PC-3 (cell line): Measurements from ENCODE around the gene ELANE. TPM values are rescaled to one million over a fixed set of nuclear protein-coding genes. Genes with fewer than 3 reads are reported as not detected.
"Not testable (repeated sequence)": the region's sequence is repeated elsewhere in the genome, so short reads cannot be mapped to it uniquely, and the experiment has no call there.

Source experiments
- ATAC-seq: fragments of 200-7000 bp; cut with Tn5 transposase; 2 replicates; pipeline ENCODE4 v1.9.1; 2020; ENCODE audit warnings: mild to moderate bottlenecking, moderate library complexity
- BruUV-seq: library from RNA; stranded (reverse); fragments of 400-500 nt; replicated peaks from 2 replicates; lab custom pipeline; 2021; lab: Mats Ljungman, UMichigan
- CTCF ChIA-PET: fragments of 300-600 bp; sonication (Branson Sonifier 250); formaldehyde crosslinking; loops from one replicate; lab custom pipeline; 2022; ENCODE audit warnings: antibody characterized with exemption; lab: Charles Lee
- POLR2A ChIA-PET: fragments of 300-600 bp; sonication (Branson Sonifier 250); formaldehyde crosslinking; loops from one replicate; lab custom pipeline; 2022; ENCODE audit warnings: antibody characterized with exemption; ENCODE audit not compliant: unreplicated experiment; lab: Charles Lee
- DNase-seq: peaks from one replicate; pipeline ENCODE4 v3.0.0-alpha.2; 2015
- H2AFZ ChIP-seq: fragments of 300-600 bp; sonication (generic); 2 replicates; pipeline ENCODE4 v1.6.0; 2016; ENCODE audit warnings: antibody characterized with exemption, low read length
- H3F3A ChIP-seq: fragments of 300-600 bp; sonication (generic); one replicate; pipeline ENCODE4 v1.6.0; 2017; ENCODE audit warnings: antibody characterized with exemption, low read length, control low read depth, mild to moderate bottlenecking; ENCODE audit not compliant: unreplicated experiment
- H3K27ac ChIP-seq: fragments of 300-600 bp; sonication (generic); 2 replicates; pipeline ENCODE4 v1.5.1; 2016; ENCODE audit warnings: mild to moderate bottlenecking, low read length
- H3K27me3 ChIP-seq: fragments of 300-600 bp; sonication (generic); 2 replicates; pipeline ENCODE4 v1.6.1; 2016; ENCODE audit warnings: low read length, mixed read lengths
- H3K36me3 ChIP-seq: fragments of 300-600 bp; sonication (generic); 2 replicates; pipeline ENCODE4 v1.6.1; 2016; ENCODE audit warnings: low read depth, mixed run types, low read length, mixed read lengths
- H3K4me1 ChIP-seq: fragments of 300-600 bp; sonication (generic); 2 replicates; pipeline ENCODE4 v1.5.1; 2016; ENCODE audit warnings: low read length; ENCODE audit not compliant: insufficient read depth
- H3K4me2 ChIP-seq: fragments of 300-600 bp; sonication (generic); 2 replicates; pipeline ENCODE4 v1.6.0; 2016; ENCODE audit warnings: low read length
- H3K4me3 ChIP-seq: fragments of 300-600 bp; sonication (generic); 2 replicates; pipeline ENCODE4 v1.5.1; 2016; ENCODE audit warnings: mild to moderate bottlenecking, low read length, mixed read lengths
- H3K79me2 ChIP-seq: fragments of 300-600 bp; sonication (generic); 2 replicates; pipeline ENCODE4 v1.6.1; 2017; ENCODE audit warnings: low read length, mixed read lengths
- H3K9ac ChIP-seq: fragments of 300-600 bp; sonication (generic); 2 replicates; pipeline ENCODE4 v1.6.0; 2016; ENCODE audit warnings: mild to moderate bottlenecking, low read length
- H3K9me2 ChIP-seq: fragments of 300-600 bp; sonication (generic); replicated peaks from 2 replicates; pipeline ENCODE4 v1.6.1; 2016; ENCODE audit warnings: mixed run types, low read length, mixed read lengths
- H3K9me3 ChIP-seq: fragments of 300-600 bp; sonication (generic); 2 replicates; pipeline ENCODE4 v1.6.1; 2016; ENCODE audit warnings: low read length, mixed read lengths
- H4K20me1 ChIP-seq: fragments of 300-600 bp; sonication (generic); 2 replicates; pipeline ENCODE4 v1.6.1; 2016; ENCODE audit warnings: low read length, mixed read lengths
- CTCF ChIP-seq: fragments of 300-600 bp; sonication (generic); conservative IDR thresholded peaks from 2 replicates; pipeline ENCODE4 v1.5.1; 2017; ENCODE audit warnings: antibody characterized with exemption, low read depth, mild to moderate bottlenecking, low read length
- EZH2 ChIP-seq: fragments of 300-600 bp; sonication (generic); IDR thresholded peaks from one replicate; pipeline ENCODE4 v1.6.1; 2017; ENCODE audit warnings: antibody characterized with exemption, mild to moderate bottlenecking, low read length; ENCODE audit not compliant: unreplicated experiment
- EZH2phosphoT487 ChIP-seq: fragments of 300-600 bp; sonication (generic); IDR thresholded peaks from 2 replicates; pipeline ENCODE4 v1.6.1; 2018; ENCODE audit warnings: mild to moderate bottlenecking, antibody characterized with exemption, low read length, borderline replicate concordance
- intact Hi-C: fragments of 100-400 bp; cut with micrococcal nuclease; formaldehyde crosslinking; loops from 2 replicates; pipeline ENCODE4 v1.9.0; 2023
- total RNA-seq: library from RNA; depleted of rRNA; stranded (reverse); fragments of >200 nt; gene quantifications from 2 replicates; pipeline ENCODE4 v1.2.3, GENCODE V29; 2014

ELANE gene
- total RNA-seq, 1 experiment from 2014 or later, result not detected

- H3K4me2 ChIP-seq, result no peak overlapping the region
- intact Hi-C loops, result no loop called here
- no peaks in the 10 kb centered on the region for H3K9me2 ChIP-seq
- H3K27ac ChIP-seq, result no peak overlapping the region
- no peaks in the 10 kb centered on the region for H3K27me3 ChIP-seq
- no peak overlapping the region for H3K4me3 ChIP-seq
- CTCF ChIA-PET, result no interaction called here
- POLR2A ChIA-PET, result no interaction called here
- no peak overlapping the region for H3K9ac ChIP-seq
- TF ChIP-seq EZH2phosphoT487 (no peak), CTCF (no peak)
- BruUV-seq, result no TSS peak
- H3K79me2 ChIP-seq, result no peaks in the 10 kb centered on the region
- no peaks in the 10 kb centered on the region for H3F3A ChIP-seq
- peaks cover 2% of the 10 kb centered on the region; the same call in 1 of the 2 replicates for H3K36me3 ChIP-seq
- H3K9me3 ChIP-seq, result no peaks in the 10 kb centered on the region
- ATAC-seq, result no peak
- no peak overlapping the region for H2AFZ ChIP-seq
- H4K20me1 ChIP-seq, result 0 out of 2 replicates have a peak, but pooled peaks cover 4% of the 10 kb centered on the region
- no peak for DNase-seq
- no peaks in the 10 kb centered on the region for H3K4me1 ChIP-seq
Observed at GRCh38 chr19:815775-816499, 36.2 kb upstream of the ELANE start.

- Histone ChIP-seq H3K4me2 (no peak overlapping the region), H3K9me2 (no peaks in the 10 kb centered on the region), H3K9ac (no peak overlapping the region), H2AFZ (no peak overlapping the region), H3K9me3 (no peaks in the 10 kb centered on the region), H3K4me1 (no peaks in the 10 kb centered on the region), H3K36me3 (no peaks in the 10 kb centered on the region; the same call in 1 of the 2 replicates), H3F3A (no peaks in the 10 kb centered on the region), H3K79me2 (no peaks in the 10 kb centered on the region), H3K27me3 (no peaks in the 10 kb centered on the region), H3K4me3 (no peak overlapping the region), H4K20me1 (0 out of 2 replicates have a peak, but pooled peaks cover 2% of the 10 kb centered on the region), H3K27ac (no peak overlapping the region)
- BruUV-seq, result no TSS peak
- intact Hi-C loops, result no loop called here
- CTCF ChIA-PET, result no interaction called here
- no peak for TF ChIP-seq CTCF
- no peak for TF ChIP-seq EZH2phosphoT487
- TF ChIP-seq EZH2, result no peak
- POLR2A ChIA-PET, result no interaction called here
- ATAC-seq (no peak), DNase-seq (no peak)
Observed at GRCh38 chr19:816500-816857, 35.6 kb upstream of the ELANE start.

GRCh38 chr19:820212-820611 lies 31.9 kb upstream of the ELANE start:
- H3K4me1 ChIP-seq, DNase-seq, H3K9ac ChIP-seq, H3K79me2 ChIP-seq, H3K9me2 ChIP-seq, H4K20me1 ChIP-seq, H3F3A ChIP-seq, H3K27me3 ChIP-seq, CTCF ChIA-PET, H3K36me3 ChIP-seq, H3K4me3 ChIP-seq, H2AFZ ChIP-seq, H3K9me3 ChIP-seq, intact Hi-C loops, H3K4me2 ChIP-seq, ATAC-seq, H3K27ac ChIP-seq, BruUV-seq, POLR2A ChIA-PET: not testable (repeated sequence)
